Measurements from ENCODE around the gene SLC22A3.

The SLC22A3 gene

DNA sequence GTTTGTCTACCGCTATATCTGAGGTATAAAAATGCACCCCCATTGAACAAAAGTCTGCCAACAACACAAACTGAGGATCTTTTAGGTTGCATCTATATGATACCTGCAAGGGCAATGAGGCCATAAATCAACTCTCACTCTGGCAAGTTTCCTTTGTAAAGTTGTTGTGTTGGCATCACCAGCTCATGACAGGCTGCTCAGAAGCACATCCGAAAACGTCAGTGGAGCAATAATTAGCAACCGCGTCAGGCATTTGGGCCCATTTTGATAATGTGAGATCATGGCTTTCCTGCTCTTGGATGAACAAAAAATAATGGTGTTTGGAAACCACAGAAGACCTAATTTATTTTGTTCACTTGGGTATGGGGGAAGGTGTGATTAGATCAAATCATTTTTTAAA lies 12.0 kb upstream of the SLC22A3 start:
- TF ChIP-seq, protein P1, sequence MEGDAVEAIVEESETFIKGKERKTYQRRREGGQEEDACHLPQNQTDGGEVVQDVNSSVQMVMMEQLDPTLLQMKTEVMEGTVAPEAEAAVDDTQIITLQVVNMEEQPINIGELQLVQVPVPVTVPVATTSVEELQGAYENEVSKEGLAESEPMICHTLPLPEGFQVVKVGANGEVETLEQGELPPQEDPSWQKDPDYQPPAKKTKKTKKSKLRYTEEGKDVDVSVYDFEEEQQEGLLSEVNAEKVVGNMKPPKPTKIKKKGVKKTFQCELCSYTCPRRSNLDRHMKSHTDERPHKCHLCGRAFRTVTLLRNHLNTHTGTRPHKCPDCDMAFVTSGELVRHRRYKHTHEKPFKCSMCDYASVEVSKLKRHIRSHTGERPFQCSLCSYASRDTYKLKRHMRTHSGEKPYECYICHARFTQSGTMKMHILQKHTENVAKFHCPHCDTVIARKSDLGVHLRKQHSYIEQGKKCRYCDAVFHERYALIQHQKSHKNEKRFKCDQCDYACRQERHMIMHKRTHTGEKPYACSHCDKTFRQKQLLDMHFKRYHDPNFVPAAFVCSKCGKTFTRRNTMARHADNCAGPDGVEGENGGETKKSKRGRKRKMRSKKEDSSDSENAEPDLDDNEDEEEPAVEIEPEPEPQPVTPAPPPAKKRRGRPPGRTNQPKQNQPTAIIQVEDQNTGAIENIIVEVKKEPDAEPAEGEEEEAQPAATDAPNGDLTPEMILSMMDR (conservative IDR thresholded peaks at IDR 0.05; ENCODE audit: low read depth, low read length), result no peak
- no peak for DNase-seq (ENCODE audit: low read depth)
- no peak overlapping the region for H3K4me3 ChIP-seq (ENCODE audit: low read length)

DNA sequence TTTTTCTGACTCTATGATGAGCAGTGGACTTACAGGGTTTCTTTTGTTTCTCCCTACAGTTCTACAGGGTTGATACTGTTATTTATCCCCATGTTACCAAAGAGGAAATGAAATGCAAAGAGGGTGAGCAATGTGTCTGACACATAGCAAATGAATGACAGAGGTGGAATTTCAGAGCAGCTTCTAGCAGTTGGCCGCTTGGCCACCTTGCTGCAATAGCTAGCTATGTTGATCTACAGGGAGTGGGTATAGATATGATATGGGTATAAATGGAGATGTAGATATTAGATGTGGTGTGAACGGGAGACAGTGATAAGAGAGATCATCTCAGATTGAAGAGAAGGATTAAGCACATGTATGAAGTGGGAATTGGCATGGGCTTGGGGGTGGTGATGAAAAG lies 10.9 kb upstream of the SLC22A3 start:
- DNase-seq (ENCODE audit: low read depth), result no peak
- no peak overlapping the region for H3K4me3 ChIP-seq (ENCODE audit: low read length)
- TF ChIP-seq, protein P1 (conservative IDR thresholded peaks at IDR 0.05; ENCODE audit: low read depth, low read length), result no peak

DNA sequence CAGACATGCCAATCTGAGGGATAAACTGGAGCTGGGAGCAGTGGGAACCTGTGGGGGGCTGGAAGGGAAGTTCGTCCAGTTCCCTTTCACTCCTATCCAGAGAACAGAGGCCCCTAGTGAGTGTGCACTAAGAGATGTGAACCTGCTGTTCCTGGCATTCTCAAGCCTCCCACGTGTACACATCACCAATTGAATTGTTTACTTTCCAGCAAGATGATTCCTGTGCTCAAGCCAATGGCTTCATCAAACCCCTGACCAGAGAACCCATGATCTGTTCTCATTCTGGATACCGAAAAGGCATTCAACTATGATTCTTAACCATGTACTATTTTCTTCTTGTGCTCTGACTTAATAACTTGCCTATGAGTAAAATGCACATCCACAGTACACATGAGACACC lies 10.2 kb upstream of the SLC22A3 start:
- no peak overlapping the region for H3K4me3 ChIP-seq (ENCODE audit: low read length)
- TF ChIP-seq, protein P1 (conservative IDR thresholded peaks at IDR 0.05; ENCODE audit: low read depth, low read length), result no peak
- no peak for DNase-seq (ENCODE audit: low read depth)

DNA sequence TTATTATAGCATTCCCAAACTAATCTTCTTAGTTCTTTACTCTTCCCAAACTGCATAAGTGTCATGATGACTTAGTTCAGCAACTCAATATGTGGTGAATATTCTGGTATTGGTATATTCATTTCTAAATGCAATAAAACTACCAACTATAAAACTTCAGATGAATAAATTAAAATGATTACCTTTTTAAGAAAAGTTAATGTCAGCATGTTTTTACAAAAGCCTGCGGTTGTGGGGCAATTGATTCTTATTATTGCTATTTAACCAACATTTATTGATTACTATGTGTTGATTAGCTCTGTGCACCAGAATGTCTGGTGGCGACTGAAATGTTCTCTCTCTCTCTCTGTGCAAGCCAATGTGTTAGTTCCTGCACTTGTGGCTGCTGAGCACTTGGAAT lies 5.0 kb upstream of the SLC22A3 start:
- H3K4me3 ChIP-seq (ENCODE audit: low read length), result no peak overlapping the region
- TF ChIP-seq, protein P1 (conservative IDR thresholded peaks at IDR 0.05; ENCODE audit: low read depth, low read length), result no peak
- no peak for DNase-seq (ENCODE audit: low read depth)

DNA sequence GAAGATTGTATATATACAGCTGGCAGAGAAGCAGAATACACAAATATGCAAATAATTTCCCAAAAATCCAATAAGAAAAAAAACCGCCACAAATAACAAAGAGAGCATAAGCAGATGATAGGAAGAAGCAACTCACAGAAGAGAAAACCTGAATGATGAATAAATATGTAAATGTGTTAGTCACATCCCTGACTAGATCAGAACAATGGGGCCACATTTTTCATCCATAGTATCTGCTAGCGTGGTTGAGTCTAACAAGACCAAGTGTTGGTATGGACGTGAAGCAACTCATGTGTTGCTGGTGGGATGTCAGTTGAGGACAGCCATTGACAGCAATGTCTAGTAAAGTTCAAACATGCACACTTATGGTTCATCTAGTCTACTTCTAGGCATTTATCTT lies 3.9 kb upstream of the SLC22A3 start:
- no peak for DNase-seq (ENCODE audit: low read depth)
- no peak overlapping the region for H3K4me3 ChIP-seq (ENCODE audit: low read length)
- TF ChIP-seq, protein P1 (conservative IDR thresholded peaks at IDR 0.05; ENCODE audit: low read depth, low read length), result no peak

DNA sequence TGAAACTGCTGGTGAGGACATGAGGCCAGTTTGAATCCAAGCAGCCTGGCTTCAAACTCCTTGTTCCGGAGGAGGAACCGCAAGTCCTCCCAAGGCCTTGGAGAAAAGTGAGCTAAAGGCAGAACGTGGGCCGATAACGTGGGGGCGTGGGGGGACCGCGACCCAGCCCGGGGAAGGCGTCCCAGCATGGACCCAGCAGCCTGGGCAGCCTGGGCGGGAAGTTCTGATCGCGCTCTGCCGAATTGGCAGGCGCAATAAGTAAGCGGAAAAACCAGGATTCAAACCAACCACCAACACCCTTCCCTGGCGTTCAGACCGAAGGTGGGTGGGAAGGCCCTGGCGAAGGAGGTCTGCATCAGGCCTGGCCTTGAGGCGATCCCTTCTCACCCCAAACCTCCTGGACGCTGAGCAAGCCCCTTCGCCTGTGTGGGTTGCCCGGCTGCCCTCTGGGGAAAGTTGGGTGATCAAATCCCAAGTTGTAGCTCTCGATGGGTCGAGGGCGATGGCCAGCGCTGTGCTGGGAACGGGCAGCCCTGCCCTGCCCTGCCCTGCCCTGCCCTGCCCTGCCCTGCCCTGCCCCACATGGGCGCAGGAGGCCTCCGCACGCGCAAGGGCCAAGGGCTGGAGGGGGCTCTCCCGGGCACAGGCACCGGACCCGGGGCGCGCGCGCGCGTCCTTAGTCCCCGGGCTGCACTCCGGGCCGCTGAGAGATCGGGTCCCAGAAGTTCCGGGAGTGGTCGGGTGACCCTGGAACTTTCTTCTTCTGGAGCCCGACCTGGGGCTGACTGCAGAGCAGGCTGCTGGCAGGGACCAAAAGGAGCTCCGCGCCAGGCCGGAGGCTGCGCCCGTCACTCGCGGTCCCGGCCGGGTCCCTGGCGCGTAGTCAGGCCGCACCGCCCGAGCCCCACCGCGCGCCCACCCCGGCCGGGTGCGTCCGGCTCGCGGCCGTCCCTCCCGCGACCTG lies 637 bp upstream of the SLC22A3 start:
- TF ChIP-seq, protein P1 (conservative IDR thresholded peaks at IDR 0.05; ENCODE audit: low read depth, low read length), result no peak
- H3K4me3 ChIP-seq (ENCODE audit: low read length), result no peak overlapping the region
- DNase-seq (ENCODE audit: low read depth), result no peak

DNA sequence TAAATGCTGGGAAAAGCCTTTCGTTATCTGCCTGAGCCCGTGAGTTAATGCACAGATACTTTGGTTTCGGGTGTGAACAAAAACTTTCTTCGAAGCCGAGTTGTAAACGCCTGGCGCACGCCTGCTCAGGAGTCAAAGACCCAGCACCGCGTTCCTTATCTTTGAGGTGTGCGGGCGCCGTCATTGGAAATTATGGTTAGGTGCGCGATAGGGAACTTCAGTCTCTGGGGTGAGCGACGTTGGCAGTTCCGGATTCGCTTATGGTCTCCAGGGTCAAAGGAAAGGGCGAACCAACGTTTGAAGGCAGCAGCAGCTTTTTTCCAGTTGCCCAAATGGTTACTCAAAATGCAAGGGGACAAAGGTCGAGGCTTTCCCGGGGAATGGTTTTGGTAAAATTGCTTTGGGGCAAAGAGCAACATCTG lies 853 bp downstream of the SLC22A3 start:
- TF ChIP-seq, protein P1 (conservative IDR thresholded peaks at IDR 0.05; ENCODE audit: low read depth, low read length), result no peak
- peak overlapping the region; percentile 57 for H3K4me3 ChIP-seq (ENCODE audit: low read length)
- no peak for DNase-seq (ENCODE audit: low read depth)

All from retinal pigment epithelial cell (primary cell).